Renal cortex interstitium (tissue), 11 donors: ENCODE measurements around the gene C16orf89. TPM values are rescaled to one million over a fixed set of nuclear protein-coding genes. Genes with fewer than 3 reads are reported as not detected.
A peak's percentile ranks its signal among the peaks of the same experiment; 100 is the strongest.
"Not testable (repeated sequence)": the region's sequence is repeated elsewhere in the genome, so short reads cannot be mapped to it uniquely, and the experiment has no call there.

Experiments
- DNase-seq, 11 donors: peaks; one replicate each; pipeline ENCODE4 v3.0.0-alpha.2; 2013; ENCODE audit warnings: low read depth in 9 of 11, low spot score in 4 of 11; ENCODE audit errors: extremely low read depth in 1 of 11
- polyA plus RNA-seq, 3 donors: library from polyadenylated mRNA; unstranded; fragments of 120-200 nt; gene quantifications; one replicate each; pipeline ENCODE4 v1.2.1, GENCODE V29; 2013; ENCODE audit not compliant: insufficient read length in 3 of 3

Gene C16orf89
- polyA plus RNA-seq, 3 donors, result 4.3 to 9.3 (median 7.5) TPM

DNA sequence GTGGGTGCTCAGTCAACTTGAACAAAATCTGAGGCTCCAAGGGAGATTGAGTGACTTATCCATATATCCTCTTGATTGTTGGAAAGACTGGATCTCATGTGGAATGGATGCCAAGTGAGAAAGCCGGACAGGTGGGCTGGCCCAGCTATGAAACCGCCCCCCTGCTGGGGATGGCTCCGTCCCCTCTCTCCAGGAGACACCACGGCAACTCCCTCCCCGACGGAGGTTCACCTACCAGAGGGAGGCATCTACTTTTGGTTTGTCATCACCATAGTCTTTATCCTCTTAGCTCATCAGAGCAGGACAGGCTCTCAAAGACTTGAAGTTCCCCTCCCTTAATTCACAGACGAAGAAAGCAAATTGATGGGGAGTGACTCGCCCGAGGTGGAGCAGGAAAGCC lies 4.1 kb upstream of the C16orf89 start:
- DNase-seq, result no peak

DNA sequence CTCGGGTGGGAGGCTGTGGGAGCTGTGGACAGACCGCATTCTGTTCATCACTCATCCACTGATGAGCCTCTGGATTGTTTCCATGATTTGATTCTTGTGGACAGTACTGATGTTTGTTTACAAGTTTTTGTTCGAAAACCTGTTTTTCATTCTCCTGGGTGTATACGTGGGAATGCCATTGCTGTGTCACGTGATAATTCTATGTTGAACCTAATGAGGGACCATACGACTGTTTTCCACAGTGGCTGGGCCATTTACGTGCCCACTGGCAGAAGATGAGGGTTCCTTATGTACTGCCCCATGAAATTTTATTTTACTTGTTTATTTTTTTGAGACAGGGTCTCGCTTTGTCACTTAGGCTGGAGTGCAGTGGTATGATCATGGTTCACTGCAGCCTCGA lies 3.3 kb upstream of the C16orf89 start:
- no peak for DNase-seq

DNA sequence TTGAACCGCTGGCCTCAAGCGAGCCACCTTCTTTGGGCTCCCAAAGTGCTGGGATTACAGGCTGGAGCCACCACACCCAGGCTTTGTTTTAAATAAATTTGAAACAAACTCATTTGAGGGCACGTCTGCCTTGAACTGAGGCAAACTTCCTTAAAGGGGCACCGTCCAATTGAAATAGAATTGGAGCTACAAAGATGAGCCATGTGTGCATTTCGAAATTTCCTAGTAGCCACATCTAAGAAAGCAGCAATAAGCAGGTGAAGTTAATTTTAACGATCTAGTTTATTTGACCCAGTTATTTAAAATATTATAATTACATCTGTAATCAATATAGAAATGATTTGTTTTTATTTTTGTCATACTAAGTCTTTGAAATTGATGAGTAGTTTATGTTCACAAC lies 755 bp upstream of the C16orf89 start:
- DNase-seq, result no peak

DNA sequence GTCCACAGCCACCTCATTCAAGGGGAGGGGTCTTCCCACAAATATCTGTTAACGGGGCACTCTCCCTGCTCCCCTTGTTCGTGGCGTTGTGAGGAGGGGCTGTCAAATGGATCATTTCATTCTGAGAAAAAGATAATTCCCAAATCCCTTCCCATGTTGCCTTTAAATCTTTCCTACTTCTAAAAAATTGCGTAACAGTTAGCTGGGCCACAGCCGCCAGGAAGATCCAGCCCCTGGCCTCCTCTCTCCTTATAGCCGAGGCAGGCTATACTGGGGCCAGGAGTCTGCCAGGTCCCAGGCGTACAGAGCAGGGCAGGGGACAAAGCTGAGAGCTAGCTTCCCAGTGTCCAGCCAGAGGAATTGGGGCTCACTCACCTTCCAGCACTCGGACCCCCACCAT lies 430 bp downstream of the C16orf89 start:
- DNase-seq, result no peak

DNA sequence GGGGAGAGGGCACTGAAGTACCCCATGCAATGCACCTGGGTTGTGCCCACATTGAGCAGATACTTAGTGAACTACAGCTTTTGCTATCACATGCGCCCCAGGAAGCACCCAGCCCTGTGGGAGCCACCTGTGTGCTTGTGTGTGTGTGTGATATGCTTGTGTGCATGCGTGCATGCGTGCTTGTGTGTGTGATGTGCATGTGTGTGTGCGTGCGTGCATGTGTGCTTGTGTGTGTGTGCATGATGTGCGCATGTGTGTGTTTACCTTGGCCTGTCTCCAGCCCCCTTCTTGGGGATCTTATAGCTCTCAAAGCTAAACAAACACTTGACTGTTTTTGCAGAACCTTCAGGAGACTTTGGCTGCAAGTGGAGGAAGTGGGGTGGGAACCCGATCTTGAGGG lies 841 bp downstream of the C16orf89 start:
- DNase-seq, result peak in 1 of 11 donors; percentile 39

DNA sequence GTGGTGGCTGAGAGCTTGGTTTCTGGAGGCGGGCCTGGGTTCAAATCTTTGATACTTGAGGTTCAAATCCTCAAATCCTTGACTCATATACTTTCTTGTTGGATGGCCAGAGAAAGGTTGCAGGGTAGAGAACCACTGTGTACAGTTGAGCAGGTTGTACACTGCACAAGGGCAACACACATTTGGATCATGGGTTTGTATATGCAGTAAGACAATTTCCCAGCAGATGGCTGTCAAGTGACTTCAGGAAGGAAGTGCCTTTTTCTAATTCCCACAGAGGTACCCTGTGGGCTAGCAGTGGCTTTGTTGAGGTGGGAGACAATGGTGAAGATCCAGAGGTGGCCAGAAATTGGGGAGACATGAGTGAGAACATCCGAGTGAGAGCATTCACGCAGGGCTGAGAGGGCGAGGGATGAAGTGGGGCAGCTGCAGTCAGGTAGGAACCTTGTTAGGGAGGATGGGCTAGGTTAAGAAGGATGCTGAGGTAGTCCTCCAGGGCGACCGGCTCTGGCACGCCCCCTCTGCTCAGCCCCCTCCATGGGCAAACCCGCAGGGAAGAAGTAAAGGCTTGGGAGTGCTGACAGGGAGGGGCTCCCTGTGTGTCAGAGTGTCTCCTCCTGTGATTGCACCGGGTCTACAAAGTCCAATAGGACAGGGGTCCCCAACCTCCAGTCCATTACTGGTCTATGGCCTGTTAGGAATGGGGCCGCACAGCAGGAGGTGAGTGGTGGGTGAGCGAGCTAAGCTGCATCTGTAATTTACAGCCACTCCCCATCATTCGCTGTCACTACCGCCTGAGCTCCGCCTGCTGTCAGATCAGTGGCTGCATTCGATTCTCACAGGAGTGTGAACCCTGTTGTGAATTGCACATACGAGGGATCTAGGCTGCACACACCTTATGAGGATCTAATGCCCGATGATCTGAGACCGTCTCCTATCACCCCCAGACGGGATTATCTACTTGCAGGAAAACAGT lies 2.7 kb downstream of the C16orf89 start:
- DNase-seq, result no peak

DNA sequence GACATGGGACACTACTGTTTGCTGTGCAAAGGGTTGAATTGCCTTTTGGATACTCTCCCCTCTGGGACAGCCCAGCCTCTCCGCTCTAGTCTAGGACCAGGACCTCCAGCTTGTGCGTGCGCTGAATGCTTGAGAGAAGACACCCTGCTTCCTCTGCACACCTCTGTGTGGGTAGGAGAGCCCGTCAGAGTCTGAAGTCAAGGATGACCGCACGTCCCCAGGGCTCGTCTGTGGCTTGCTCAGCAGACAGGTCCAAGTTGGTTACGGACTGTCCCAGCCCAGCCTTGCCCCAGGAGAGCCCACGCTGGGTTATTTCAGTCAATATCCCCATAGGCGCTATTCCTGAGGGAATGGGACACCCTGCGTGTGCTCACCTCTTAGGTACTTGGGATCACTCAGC lies 3.7 kb downstream of the C16orf89 start:
- DNase-seq, result no peak

DNA sequence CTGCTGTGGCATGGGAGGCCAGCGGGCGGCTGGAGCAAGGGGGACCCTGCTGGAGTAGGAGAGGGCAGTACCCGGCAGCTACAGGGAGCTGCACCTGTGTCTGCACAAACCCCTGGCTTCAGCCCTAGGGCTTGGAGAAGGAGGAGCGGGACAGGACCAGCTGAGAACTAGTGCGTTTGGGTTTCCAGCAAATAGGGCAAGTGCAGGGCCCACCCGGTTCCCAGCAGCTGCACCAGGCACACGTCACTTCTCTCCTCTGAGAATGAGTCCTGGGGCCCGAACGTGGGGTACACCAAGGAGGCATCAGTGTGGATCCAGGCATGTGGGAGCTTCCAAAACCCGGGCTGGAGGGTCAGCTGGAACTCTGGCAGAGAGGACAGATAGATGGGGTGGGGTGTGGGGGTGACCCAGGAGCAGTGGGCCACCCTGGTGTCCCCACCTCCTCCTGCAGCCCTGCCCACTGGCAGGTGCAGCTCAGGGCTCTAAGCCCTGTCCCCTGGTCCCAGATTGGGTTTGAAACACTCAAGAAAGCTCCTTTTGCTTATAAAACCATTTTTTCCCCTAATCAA lies 5.6 kb downstream of the C16orf89 start:
- DNase-seq, result no peak

DNA sequence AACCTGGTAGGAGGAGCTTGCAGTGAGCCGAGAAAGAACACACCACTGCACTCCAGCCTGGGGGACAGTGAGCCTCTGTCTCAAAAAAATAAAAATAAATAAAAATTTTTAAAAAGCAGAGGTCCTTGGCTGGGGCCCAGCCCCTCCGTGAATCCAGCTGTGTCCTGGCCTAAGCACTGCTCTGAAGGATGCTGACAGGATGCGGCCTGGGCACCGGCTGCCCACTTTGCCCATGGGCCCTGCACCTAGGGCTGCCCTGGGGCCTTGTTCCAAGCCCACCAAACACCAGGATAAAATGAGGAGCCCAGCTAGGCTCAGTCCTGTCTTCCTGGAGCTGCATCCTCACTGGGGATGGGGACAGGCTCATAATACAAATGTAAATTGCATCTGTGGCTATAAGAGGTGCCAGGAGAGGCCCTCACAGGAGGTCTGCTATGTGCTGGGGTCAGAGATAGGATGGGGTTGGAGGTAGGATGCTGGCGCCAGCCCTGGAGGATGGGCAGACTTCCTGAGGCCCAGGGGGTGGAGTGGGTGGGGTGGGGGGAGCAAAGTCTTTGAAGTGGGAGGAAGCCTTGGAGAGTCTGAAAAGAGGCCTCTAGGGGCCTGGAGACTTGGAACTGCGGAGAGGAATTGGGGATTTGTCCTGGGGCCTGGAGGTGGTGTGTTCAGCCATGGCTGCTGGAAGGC lies 6.2 kb downstream of the C16orf89 start:
- DNase-seq, result no peak

DNA sequence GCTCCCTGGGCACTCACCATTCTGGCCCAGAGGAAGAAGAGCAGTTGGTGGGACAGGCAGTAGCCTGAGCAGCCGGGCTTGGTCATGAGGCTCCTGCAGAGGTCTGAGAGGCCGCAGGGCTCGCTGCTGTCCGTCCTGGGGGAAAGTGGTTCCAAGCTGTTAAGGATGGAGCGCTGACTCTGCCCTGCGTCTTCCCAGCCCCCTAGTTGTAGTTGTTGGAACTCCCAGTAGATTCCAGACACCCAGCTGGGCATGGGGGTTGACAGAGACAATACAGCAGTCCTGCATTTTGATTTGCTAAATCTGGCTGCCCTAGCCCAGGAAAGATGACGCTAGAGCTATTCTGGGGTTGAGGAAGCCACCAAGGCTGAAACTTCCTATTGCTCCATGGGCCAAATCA lies 7.3 kb downstream of the C16orf89 start:
- no peak for DNase-seq

DNA sequence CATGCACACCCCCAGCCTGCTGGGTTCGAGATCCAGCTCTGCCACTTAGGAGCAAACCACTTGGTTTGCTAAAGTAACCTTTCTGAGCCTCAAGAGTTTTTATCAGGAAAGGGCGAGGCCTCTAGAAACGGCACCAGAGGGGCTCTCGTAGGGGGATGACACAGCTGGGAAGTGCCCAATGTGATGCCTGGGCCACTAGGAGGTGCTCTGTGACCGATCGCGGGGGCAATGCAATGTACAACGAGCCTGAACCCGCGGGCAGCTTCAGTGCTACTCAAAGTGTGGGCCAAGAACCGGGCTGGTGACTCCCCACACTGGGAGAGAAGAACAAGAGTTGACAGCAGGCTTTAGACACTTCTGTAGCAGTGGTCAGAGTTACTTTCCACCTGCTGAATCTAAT lies 9.4 kb downstream of the C16orf89 start:
- no peak for DNase-seq

DNA sequence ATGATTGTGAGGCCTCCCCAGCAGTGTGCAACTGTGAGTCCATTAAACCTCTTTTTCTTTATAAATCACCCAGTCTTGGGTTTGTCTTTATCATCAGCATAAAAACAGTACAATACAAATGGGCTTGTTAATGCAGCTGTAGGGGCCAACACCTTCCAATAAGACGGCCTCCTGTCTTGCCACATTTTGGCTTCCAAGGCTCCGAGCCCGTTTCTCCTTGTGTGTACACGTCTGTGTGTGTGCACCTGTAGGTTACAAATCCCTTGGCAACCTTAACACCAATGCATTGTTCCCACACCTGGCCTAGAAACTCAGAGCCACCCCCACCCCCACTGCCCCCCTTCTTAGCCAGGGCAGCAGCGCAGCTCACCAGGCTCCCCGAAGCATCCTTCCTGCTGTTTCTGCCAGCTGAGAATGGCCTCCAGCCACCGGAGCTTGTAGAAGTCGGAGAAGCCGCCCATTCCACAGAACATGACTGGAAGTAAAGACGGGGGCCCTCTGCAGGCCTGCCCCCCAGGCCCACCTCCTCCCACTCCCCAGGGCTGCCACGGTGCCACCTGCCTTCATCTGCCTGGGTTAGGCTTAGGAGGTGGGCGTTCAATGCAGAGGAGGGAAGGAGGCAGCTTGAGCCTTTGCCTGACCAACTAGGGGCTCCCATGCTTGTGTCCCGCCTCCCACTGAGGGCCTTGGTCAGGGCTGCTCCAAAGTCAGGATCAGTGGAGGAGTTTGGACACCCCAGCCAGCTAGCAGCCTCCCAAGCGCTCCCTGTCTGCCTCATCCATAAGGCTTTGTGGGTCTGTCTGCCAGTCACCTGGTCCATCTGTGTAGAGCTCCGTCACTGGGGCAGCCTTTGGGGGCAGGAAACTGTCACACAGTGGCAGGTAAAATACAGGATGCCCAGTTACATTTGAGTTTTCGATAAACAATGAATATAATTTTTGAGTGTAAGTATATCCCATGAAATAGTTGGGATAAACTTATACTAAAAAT lies 10.6 kb downstream of the C16orf89 start:
- no peak for DNase-seq

DNA sequence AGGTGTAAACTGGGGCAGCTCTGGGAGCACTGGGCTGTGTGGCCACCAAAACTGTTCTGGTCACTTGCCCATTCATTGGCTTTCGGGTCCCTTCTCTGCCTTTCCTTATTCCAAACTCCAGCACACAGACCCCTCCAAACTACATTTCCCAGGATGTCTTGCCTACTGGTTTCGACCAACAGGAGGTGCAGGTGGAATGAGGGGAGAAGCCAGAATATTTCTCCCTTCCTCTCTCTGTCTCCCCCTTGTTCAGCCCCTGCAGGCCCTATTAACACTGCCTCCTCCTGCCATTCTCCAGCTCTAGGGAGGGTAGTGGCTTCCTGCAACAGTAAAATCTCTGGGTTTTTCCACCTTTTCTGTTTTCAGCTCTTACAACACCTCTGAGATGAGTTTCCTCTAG lies 18.8 kb downstream of the C16orf89 start:
- DNase-seq, result no peak

DNA sequence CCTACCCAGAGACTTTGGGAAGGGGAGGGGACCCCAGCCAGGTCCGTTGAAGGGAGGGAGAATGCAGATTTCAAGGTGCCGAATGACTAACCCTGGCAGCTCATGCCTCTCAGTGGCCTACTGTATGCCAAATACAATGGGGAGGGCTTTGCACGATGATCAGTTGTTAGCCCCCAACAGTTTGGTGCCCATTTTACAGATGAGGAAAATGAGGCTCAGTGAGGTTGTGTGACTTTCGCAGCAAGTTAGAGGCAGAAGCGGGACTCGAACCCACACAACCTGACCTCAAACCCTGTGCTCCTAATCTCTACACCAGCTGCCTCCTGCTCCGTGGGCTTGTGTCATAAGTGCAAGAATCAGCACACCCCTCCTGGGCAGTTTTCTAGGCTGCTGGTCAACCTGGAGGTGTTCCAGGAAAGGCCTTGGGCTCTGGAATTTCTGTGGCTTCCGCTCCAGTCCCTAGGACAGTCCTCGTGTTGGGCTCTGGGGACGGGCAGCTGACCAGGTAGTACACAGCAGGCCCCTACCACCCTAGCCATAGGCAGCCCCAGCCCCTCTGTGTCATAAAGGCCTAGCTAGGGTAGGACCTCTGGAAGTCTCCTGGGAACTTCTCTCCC lies 20.1 kb downstream of the C16orf89 start:
- DNase-seq, result no peak

DNA sequence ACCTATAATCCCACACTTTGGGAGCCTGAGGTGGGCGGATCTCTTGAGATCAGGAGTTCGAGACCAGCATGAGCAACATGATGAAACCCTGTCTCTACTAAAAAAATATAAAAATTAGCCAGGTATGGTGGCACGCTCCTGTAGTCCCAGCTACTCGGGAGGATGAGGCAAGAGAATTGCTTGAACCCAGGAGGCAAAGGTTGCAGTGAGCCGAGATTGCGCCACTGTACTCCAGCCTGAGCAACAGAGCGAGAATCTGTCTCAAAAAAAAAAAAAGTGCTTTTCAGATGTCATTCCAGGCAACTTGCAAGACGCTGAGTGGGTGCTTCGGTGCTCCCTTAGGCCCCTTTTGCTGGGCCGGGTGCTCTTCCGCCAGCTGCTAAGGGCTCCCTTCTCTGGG lies 21.2 kb downstream of the C16orf89 start:
- not testable (repeated sequence) for DNase-seq

DNA sequence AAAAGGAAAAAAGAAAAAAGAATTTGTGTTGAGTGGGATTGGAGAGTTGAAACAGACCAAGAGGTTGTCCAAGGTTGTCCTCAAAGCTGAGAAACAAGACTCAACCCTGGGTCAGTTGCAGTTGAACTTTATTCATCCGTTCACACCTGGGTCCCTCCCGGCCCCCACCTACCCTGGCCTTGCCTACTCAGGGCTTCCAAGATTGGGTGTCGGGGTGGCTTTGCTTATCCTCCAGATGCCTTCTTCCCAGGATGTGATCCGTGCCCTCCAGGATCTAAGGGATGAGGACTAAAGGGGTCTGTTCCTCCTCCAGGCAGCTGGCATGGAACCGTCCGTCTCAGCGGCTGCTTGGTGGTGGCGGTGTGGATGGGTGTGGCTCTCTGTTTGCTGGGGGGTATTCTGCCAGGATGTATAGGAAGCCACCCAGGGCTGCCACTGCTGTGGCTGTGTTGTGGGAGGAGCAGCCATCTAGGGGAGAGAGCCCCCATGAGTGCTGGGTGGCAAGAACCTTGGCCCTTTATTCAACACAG lies 21.7 kb downstream of the C16orf89 start:
- no peak for DNase-seq

DNA sequence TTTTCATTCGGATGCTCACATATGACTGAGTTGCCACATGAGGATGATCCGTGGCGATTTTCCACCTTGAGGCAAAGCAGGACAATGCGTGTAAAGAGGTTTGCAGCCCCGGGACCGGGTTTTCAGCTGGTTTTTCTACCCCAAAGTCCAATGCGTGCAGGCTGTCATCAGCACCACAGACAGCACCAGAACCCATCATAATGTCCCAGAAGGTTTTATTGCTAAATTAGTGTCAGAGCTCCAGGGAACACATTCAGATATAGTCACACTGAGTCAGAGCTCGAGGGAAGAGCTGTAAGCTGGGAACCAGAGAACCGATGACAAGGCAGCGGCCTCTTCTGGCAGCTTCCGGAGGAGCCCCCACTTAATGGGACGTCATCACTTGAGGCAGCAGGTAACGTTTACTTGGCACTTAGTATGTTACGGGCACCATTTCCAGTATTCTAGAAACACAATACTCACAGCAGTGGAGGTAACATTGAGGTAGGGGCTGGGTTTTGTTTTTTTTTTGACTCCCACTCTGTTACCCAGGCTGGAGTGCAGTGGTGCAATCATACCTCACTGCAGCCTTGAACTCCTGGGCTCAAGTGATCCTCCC lies 23.1 kb downstream of the C16orf89 start:
- DNase-seq, result no peak

DNA sequence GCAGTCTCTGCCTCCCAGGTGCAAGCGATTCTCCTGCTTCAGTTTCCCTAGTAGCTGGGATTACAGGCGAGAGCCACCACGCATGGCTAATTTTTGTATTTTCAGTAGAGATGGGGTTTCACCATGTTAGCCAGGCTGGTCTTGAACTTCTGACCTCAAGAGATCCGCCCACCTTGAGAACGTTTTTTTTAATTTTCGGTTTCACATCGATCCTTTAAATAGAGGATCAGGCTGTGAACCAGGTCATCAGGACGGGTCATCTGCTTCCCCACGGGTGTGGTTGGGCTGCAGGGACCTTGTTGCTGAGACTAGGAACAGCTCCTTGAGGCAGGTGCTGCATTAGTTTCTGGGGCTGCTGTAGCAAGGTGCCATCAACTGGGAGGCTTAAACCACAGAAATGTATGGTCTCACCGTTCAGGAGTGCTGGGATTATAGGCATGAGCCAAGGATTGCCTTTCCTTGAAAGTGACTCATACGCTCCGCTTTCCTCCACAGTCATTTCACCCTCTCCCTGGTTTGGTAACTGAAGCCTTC lies 24.1 kb downstream of the C16orf89 start:
- DNase-seq, result no peak
